ENCODE data around the gene CSNK2B. TPM values are rescaled to one million over a fixed set of nuclear protein-coding genes. Genes with fewer than 3 reads are reported as not detected.

CSNK2B gene
- total RNA-seq, 1 experiment from 2014 or later, result 221 TPM

DNA sequence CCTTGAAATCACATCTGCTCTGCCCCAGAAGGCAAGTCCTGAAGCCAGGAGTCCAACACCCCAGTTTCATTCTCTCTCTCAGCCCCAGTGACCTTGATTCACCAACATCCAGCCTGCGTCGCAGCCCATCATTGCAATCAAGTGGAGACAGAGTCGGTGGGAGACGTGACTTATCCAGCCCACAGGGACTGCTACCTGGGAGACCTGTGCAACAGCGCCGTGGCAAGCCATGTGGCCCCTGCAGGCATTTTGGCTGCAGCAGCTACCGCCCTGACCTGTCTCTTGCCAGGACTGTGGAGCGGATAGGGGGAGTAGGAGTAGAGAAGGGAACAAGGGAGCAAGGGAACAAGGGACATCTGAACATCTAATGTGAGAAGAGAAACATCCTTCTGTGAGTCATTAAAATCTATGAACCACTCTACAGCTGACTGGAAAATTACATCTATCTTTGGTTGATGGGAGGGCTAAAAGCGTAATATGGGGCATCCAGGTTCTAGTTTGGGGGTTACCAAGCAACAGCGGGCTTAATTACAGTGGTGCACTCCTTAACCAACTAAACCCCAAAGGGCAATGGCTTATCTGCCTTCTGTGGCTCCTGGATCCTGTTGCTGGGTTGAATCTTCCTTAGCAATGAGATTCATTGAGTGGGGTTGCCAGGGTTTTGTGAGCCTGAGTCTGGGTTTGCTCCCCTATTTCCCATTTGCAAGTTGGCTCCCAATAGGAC lies 51.8 kb downstream of the CSNK2B start:
- intact Hi-C loops (cut with micrococcal nuclease; ENCODE audit: unreplicated experiment), result no loop called here
- peak overlapping the region; percentile 69 for H3K27ac Mint-ChIP-seq (ENCODE audit: unreplicated experiment)
- peaks cover 64% of the 10 kb centered on the region for H3K4me1 ChIP-seq
- BruUV-seq (replicated peaks), result no TSS peak
- peaks cover 5% of the 10 kb centered on the region for H3K36me3 Mint-ChIP-seq (ENCODE audit: insufficient read depth, unreplicated experiment)
- no peaks in the 10 kb centered on the region for H3K27me3 Mint-ChIP-seq (ENCODE audit: insufficient read depth, unreplicated experiment)
- TF ChIP-seq, protein P1, sequence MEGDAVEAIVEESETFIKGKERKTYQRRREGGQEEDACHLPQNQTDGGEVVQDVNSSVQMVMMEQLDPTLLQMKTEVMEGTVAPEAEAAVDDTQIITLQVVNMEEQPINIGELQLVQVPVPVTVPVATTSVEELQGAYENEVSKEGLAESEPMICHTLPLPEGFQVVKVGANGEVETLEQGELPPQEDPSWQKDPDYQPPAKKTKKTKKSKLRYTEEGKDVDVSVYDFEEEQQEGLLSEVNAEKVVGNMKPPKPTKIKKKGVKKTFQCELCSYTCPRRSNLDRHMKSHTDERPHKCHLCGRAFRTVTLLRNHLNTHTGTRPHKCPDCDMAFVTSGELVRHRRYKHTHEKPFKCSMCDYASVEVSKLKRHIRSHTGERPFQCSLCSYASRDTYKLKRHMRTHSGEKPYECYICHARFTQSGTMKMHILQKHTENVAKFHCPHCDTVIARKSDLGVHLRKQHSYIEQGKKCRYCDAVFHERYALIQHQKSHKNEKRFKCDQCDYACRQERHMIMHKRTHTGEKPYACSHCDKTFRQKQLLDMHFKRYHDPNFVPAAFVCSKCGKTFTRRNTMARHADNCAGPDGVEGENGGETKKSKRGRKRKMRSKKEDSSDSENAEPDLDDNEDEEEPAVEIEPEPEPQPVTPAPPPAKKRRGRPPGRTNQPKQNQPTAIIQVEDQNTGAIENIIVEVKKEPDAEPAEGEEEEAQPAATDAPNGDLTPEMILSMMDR (IDR thresholded peaks at IDR 0.05; ENCODE audit: insufficient read depth in 1 of 2, low read depth in 1 of 2, low read length in 1 of 2, severe bottlenecking in 1 of 2, unreplicated experiment in 1 of 2), result no peak
- no peak overlapping the region for H3K4me3 Mint-ChIP-seq (ENCODE audit: unreplicated experiment)
- H3K27me3 ChIP-seq (replicated peaks; ENCODE audit: control insufficient read depth, insufficient read depth, low read length), result no peaks in the 10 kb centered on the region
- H3K9me3 ChIP-seq, result no peaks in the 10 kb centered on the region
- H3K9me3 Mint-ChIP-seq (ENCODE audit: unreplicated experiment), result no peaks in the 10 kb centered on the region
- ChIA-PET CTCF (no interaction called here), POLR2A (no interaction called here)
- no peaks in the 10 kb centered on the region for H3K36me3 ChIP-seq (ENCODE audit: control insufficient read depth, insufficient read depth, low read length)
- peaks cover 61% of the 10 kb centered on the region for H3K4me1 Mint-ChIP-seq (ENCODE audit: low read depth, unreplicated experiment)
- DNase-seq, result peak in 1 of 2 experiments; percentile 36
- H3K4me3 ChIP-seq (ENCODE audit: low read depth, low read length), result no peak overlapping the region

DNA sequence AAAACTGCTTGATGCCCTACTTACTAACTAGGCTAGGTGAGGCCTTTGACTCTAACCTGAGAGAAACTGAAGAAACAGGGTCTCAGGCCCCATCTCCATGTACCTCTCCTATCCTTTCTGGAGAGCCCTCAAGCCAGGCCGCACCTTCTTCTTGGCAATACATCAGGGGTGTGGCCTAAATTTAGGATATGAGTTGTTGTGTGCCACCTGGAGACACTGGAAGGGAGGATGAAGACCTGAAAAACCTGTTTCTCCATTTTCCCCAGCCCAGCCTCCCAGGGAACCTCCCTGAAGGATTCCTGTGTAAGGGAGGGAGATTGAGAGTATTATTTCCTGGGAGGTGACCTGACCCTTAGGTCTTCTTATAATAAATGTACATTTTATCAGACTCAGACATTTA lies 52.4 kb downstream of the CSNK2B start:
- H3K4me3 ChIP-seq (ENCODE audit: low read depth, low read length), result no peak overlapping the region
- H3K36me3 ChIP-seq (ENCODE audit: control insufficient read depth, insufficient read depth, low read length), result no peaks in the 10 kb centered on the region
- H3K9me3 Mint-ChIP-seq (ENCODE audit: unreplicated experiment), result no peaks in the 10 kb centered on the region
- peaks cover 55% of the 10 kb centered on the region for H3K4me1 Mint-ChIP-seq (ENCODE audit: low read depth, unreplicated experiment)
- H3K27ac Mint-ChIP-seq (ENCODE audit: unreplicated experiment), result peak overlapping the region; percentile 69
- CTCF ChIA-PET, result no interaction called here
- intact Hi-C loops (cut with micrococcal nuclease; ENCODE audit: unreplicated experiment), result no loop called here
- BruUV-seq (replicated peaks), result no TSS peak
- H3K27me3 Mint-ChIP-seq (ENCODE audit: insufficient read depth, unreplicated experiment), result no peaks in the 10 kb centered on the region
- H3K27me3 ChIP-seq (replicated peaks; ENCODE audit: control insufficient read depth, insufficient read depth, low read length), result no peaks in the 10 kb centered on the region
- no peaks in the 10 kb centered on the region for H3K9me3 ChIP-seq
- H3K4me1 ChIP-seq, result peaks cover 60% of the 10 kb centered on the region
- TF ChIP-seq, protein P1 (IDR thresholded peaks at IDR 0.05; ENCODE audit: insufficient read depth in 1 of 2, low read depth in 1 of 2, low read length in 1 of 2, severe bottlenecking in 1 of 2, unreplicated experiment in 1 of 2), result no peak
- H3K36me3 Mint-ChIP-seq (ENCODE audit: insufficient read depth, unreplicated experiment), result peaks cover 5% of the 10 kb centered on the region
- DNase-seq, result peak; percentile 69 to 72
- POLR2A ChIA-PET, result no interaction called here
- peak overlapping the region; percentile 2 for H3K4me3 Mint-ChIP-seq (ENCODE audit: unreplicated experiment)

DNA sequence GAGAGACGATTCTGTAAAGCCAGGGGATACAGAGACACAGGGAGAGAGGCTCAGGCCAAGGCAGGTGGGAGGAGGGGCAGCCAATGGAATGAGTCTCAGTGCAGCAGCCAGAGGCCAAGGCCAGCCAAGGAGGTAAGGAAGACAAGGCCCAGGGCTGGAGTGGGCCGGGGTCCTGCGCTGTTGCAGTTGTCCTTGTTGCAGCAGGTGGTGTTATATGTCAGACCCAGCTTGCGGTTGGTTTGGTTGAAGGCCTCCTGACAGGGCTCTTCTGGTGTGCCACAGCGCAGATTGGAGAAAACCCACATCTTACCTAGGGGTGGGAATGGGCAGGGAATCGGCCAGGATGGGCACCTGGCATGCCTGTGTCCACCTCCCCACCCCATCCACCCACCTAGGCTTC lies 53.1 kb downstream of the CSNK2B start:
- no peaks in the 10 kb centered on the region for H3K27me3 Mint-ChIP-seq (ENCODE audit: insufficient read depth, unreplicated experiment)
- H3K9me3 Mint-ChIP-seq (ENCODE audit: unreplicated experiment), result no peaks in the 10 kb centered on the region
- POLR2A ChIA-PET, result interaction anchor here (0.5 kb wide), 1 partner anchor 16 kb away, joined by 3 read pairs; the partner anchor contains the start of gene ABHD16A
- H3K9me3 ChIP-seq, result no peaks in the 10 kb centered on the region
- H3K4me3 Mint-ChIP-seq (ENCODE audit: unreplicated experiment), result no peak overlapping the region
- peak overlapping the region; percentile 69 for H3K27ac Mint-ChIP-seq (ENCODE audit: unreplicated experiment)
- H3K4me1 ChIP-seq, result peaks cover 52% of the 10 kb centered on the region
- H3K27me3 ChIP-seq (replicated peaks; ENCODE audit: control insufficient read depth, insufficient read depth, low read length), result no peaks in the 10 kb centered on the region
- H3K36me3 ChIP-seq (ENCODE audit: control insufficient read depth, insufficient read depth, low read length), result no peaks in the 10 kb centered on the region
- H3K4me3 ChIP-seq (ENCODE audit: low read depth, low read length), result no peak overlapping the region
- peaks cover 4% of the 10 kb centered on the region for H3K36me3 Mint-ChIP-seq (ENCODE audit: insufficient read depth, unreplicated experiment)
- CTCF ChIA-PET, result no interaction called here
- intact Hi-C loops (cut with micrococcal nuclease; ENCODE audit: unreplicated experiment), result no loop called here
- DNase-seq, result no peak
- H3K4me1 Mint-ChIP-seq (ENCODE audit: low read depth, unreplicated experiment), result peaks cover 47% of the 10 kb centered on the region
- no TSS peak for BruUV-seq (replicated peaks)
- TF ChIP-seq, protein P1 (IDR thresholded peaks at IDR 0.05; ENCODE audit: insufficient read depth in 1 of 2, low read depth in 1 of 2, low read length in 1 of 2, severe bottlenecking in 1 of 2, unreplicated experiment in 1 of 2), result no peak

Small RNA genes lying within 50 kb of the gene (microRNA-seq; reads per million reads assigned to microRNA genes)
- gene MIR4646, result 0.93 reads per million
- gene MIR6832, result 0.74 reads per million

Other genes starting within 250 kb of the CSNK2B start
- gene MICB, start 167.9 kb upstream of the CSNK2B start, total RNA-seq (2022), result 6.4 and 7.5 TPM in 2 replicates
- gene MCCD1, start 137.1 kb upstream of the CSNK2B start, total RNA-seq (2022), result not detected in 2 replicates
- gene DDX39B, start 124.1 kb upstream of the CSNK2B start, total RNA-seq (2022), result 416 and 423 TPM in 2 replicates
- gene ATP6V1G2, start 119.5 kb upstream of the CSNK2B start, total RNA-seq (2022), result 0.26 and 0.43 TPM in 2 replicates
- 14.7 and 17.4 TPM in 2 replicates for gene NFKBIL1, start 118.5 kb upstream of the CSNK2B start, total RNA-seq (2022)
- gene LTA, start 93.8 kb upstream of the CSNK2B start, total RNA-seq (2022), result not detected in 2 replicates
- gene TNF, start 90.5 kb upstream of the CSNK2B start, total RNA-seq (2022), result not detected in 2 replicates
- not detected in 2 replicates for gene LTB, start 83.7 kb upstream of the CSNK2B start, total RNA-seq (2022)
- gene LST1, start 79.8 kb upstream of the CSNK2B start, total RNA-seq (2022), result not detected in 2 replicates
- gene NCR3, start 73.1 kb upstream of the CSNK2B start, total RNA-seq (2022), result not detected in 2 replicates
- 2.2 and 2.7 TPM in 2 replicates for gene AIF1, start 50.8 kb upstream of the CSNK2B start, total RNA-seq (2022)
- 213 and 222 TPM in 2 replicates for gene PRRC2A, start 45.4 kb upstream of the CSNK2B start, total RNA-seq (2022)
- gene BAG6, start 13.4 kb upstream of the CSNK2B start, total RNA-seq (2022), result 354 and 376 TPM in 2 replicates
- 14.8 and 15.8 TPM in 2 replicates for gene APOM, start 10.2 kb upstream of the CSNK2B start, total RNA-seq (2022)
- gene C6orf47, start 5.3 kb upstream of the CSNK2B start, total RNA-seq (2022), result 19.4 and 19.7 TPM in 2 replicates
- 20.3 TPM in 2 replicates for gene GPANK1, start 1.1 kb upstream of the CSNK2B start, total RNA-seq (2022)
- 13.9 and 17.5 TPM in 2 replicates for gene LY6G5B, start 3.9 kb downstream of the CSNK2B start, total RNA-seq (2022)
- gene LY6G5C, start 15.0 kb downstream of the CSNK2B start, total RNA-seq (2022), result 2.0 and 2.9 TPM in 2 replicates
- 62.7 and 63.2 TPM in 2 replicates for gene ABHD16A, start 37.2 kb downstream of the CSNK2B start, total RNA-seq (2022)
- gene LY6G6F, start 40.8 kb downstream of the CSNK2B start, total RNA-seq (2022), result not detected in 2 replicates
- gene LY6G6D, start 49.3 kb downstream of the CSNK2B start, total RNA-seq (2022), result not detected in 2 replicates
- gene LY6G6C, start 55.7 kb downstream of the CSNK2B start, total RNA-seq (2022), result 0.88 and 1.3 TPM in 2 replicates
- not detected in 2 replicates for gene MPIG6B, start 57.3 kb downstream of the CSNK2B start, total RNA-seq (2022)
- gene DDAH2, start 63.2 kb downstream of the CSNK2B start, total RNA-seq (2022), result 82.4 and 91.6 TPM in 2 replicates
- gene CLIC1, start 70.5 kb downstream of the CSNK2B start, total RNA-seq (2022), result 374 and 420 TPM in 2 replicates
- gene MSH5, start 73.9 kb downstream of the CSNK2B start, total RNA-seq (2022), result 49.6 and 51.0 TPM in 2 replicates
- gene SAPCD1, start 96.6 kb downstream of the CSNK2B start, total RNA-seq (2022), result 6.4 and 13.0 TPM in 2 replicates
- 0.61 and 1.5 TPM in 2 replicates for gene VWA7, start 111.2 kb downstream of the CSNK2B start, total RNA-seq (2022)
- 132 and 135 TPM in 2 replicates for gene VARS1, start 129.7 kb downstream of the CSNK2B start, total RNA-seq (2022)
- gene LSM2, start 140.9 kb downstream of the CSNK2B start, total RNA-seq (2022), result 56.3 and 61.2 TPM in 2 replicates
- 0.86 and 1.6 TPM in 2 replicates for gene HSPA1L, start 149.2 kb downstream of the CSNK2B start, total RNA-seq (2022)
- 77.3 and 96.9 TPM in 2 replicates for gene HSPA1A, start 149.5 kb downstream of the CSNK2B start, total RNA-seq (2022)
- gene HSPA1B, start 161.7 kb downstream of the CSNK2B start, total RNA-seq (2022), result 99.0 and 112 TPM in 2 replicates
- gene NEU1, start 196.7 kb downstream of the CSNK2B start, total RNA-seq (2022), result 173 and 176 TPM in 2 replicates
- gene SLC44A4, start 212.9 kb downstream of the CSNK2B start, total RNA-seq (2022), result 0.57 TPM in 1 of 2 replicates, not detected in the other
- 64.3 and 65.7 TPM in 2 replicates for gene EHMT2, start 231.6 kb downstream of the CSNK2B start, total RNA-seq (2022)
- 9.6 and 11.7 TPM in 2 replicates for gene ZBTB12, start 236.0 kb downstream of the CSNK2B start, total RNA-seq (2022)

All from Caco-2 (cell line).